GM21528 (cell line): Measurements from ENCODE around the gene RUFY2.
"Not testable (repeated sequence)": the region's sequence is repeated elsewhere in the genome, so short reads cannot be mapped to it uniquely, and the experiment has no call there.

Source experiments
- ATAC-seq: cut with Tn5 transposase; IDR thresholded peaks from one replicate; pipeline ENCODE4 v1.9.1; 2021; ENCODE audit warnings: mild to moderate bottlenecking, moderate library complexity; ENCODE audit not compliant: unreplicated experiment, low FRiP score

The RUFY2 gene

GRCh38 chr10:68327889-68328786 lies 78.9 kb downstream of the RUFY2 start:
- no peak for ATAC-seq

DNA sequence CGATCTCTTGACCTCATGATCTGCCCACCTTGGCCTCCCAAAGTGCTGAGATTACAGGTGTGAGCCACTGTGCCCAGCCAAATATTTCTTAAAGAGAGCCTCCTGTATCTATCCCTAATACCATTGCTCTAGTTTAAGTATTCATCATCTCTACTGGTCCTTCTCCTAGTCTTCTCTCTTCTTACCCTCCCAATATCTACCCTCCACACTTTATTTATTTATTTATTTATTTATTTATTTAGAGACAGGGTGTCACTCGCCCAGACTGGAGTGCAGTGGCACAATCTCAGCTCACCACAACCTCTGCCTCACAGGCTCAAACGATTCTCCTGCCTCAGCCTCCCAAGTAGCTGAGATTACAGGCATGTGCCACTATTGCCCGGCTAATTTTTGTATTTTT lies 82.7 kb downstream of the RUFY2 start:
- not testable (repeated sequence) for ATAC-seq

- ATAC-seq = no peak
These were observed 88.6 kb downstream of the RUFY2 start for GRCh38 chr10:68318331-68319059.

DNA sequence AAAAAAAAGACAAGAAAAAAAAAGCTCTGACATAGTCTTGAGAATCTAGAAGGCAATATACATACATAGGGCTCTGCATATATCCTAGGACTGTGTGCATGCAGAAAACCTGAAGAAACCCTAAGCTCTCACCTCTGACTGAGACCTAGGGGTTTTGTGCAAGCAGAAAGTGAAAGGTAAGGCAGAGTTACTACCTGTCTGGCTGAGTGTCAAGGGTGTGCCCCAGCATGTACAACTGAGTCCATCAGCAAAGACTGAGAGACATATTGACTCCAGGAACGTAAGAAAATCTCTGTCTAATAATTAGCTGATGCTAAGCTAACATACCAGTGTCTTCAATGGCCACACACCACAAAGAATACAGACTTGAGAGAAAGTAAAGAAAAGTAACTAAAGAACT lies 91.5 kb downstream of the RUFY2 start:
- ATAC-seq = no peak

GRCh38 chr10:68314930-68315329 lies 92.1 kb downstream of the RUFY2 start:
- not testable (repeated sequence) for ATAC-seq

- no peak for ATAC-seq
These were observed 96.5 kb downstream of the RUFY2 start for GRCh38 chr10:68310531-68310930.

- no peak for ATAC-seq
These were observed 101.2 kb downstream of the RUFY2 start for GRCh38 chr10:68305854-68306253.

DNA sequence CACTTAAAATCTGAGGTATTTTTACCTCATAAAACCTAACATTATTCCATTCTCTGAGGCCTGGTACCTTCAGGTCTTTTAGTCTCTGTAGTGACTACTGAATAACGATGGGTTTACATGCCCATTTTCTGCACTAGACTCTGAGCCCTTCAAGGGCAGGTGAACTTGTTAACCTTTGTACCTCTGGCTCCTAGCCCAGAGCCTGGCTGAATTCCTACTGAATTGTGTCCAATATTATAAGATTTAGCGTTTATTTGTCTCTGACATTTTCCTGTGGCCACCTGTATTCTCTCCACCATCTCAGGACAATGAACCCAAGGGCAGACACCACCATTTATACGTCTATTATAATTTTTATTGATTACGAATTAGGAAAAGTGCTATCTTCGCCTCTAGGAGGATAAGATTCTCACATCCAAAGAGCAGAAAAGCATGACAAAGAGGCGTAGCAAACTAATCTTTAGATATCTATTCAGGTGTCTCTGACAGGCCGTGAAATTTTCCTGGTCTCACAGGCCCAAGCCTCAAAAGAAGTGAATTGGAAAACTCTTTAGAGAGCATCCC lies 103.1 kb downstream of the RUFY2 start:
- ATAC-seq = no peak

DNA sequence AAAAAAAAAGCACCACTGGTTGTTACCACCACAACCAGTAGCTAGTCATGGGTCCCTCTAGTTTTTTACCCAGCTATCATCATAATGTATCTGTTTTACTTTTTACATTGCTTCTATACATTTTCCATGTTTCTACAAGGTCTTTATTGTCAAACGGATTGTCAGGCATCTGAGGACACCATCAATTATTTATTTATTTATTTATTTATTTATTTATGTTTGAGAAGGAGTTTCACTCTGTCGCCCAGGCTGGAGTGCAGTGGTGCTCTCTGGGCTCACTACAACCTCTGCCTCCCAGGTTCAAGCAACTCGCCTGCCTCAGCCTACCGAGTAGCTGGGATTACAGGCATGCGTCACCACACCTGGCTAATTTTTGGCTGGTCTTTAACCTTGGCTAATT lies 104.2 kb downstream of the RUFY2 start:
- no peak for ATAC-seq

GRCh38 chr10:68302503-68302823 lies 104.6 kb downstream of the RUFY2 start:
- no peak for ATAC-seq

DNA sequence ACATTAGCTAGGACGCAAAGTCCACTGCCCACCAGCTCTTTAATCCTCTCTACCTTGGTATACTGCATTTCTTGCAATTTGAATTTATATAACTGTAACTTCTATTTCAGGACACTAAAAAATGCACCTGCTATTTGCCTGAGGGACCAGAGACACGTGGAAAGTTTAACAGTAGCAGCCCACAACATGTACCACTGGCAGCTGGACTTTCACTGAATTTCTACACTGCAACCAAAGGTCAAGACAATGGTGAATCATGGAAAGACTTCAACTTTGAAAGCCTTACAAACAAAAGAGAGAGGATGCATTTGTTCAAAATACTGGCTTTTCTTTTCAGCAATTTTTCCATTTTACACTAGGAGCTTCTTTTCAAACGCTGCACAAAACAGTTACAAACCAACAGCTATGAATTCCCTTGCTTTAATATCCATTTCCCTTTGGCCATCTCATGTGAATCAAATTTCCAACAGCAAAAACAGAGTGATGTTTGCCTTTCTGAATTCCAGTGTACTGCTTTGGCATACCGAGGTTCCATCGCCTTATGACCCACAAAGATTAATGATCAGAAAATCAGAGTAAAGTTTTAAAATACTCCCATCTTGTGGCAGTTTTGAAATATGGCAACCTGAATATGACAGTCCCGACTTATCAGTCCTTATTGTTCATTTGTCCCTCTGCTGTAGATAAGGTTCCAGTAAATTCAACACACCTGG lies 105.1 kb downstream of the RUFY2 start:
- no peak for ATAC-seq

GRCh38 chr10:68301301-68301700 lies 105.8 kb downstream of the RUFY2 start:
- ATAC-seq = no peak

DNA sequence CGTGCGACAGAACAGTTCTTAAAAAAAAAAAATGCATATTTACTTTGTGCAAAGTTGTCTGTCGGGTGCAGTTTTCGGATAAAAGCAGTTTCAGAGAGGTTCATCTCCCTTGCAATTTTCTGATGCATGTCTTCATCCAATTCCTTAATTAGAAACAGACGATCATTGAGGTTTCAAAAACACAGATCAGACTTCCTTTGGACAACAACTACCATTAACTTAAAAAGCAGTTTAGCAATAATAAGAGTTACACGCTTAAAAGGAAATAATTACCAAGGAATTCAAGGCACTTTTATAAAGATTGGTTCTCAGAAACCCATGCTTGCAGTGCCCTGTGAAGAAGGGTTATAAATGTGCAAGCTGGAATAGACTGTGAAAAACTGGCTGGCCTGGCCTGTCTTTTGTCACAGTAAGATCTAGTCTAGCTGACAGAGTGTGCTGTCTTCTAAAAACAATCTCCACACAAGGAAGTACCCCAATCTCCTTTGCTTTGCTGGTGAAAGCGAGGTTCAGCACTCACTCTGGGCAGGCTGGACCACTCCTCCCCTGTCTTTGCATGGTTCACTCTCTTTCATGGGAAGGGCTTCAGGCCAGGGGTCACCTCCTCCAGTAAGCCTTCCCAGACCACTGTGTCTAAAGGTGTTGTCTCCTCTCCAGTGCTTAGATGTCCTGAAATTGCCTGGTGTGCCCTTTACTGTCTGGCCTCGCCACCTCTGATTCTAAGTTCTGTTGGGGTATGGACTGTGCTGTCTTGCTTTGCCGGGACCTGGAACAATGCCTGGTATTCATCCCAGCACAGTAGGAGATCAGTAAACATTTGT lies 110.0 kb downstream of the RUFY2 start:
- no peak for ATAC-seq
